GM21825 (cell line): ENCODE results near the gene CCDC127.

Experiments used
- ATAC-seq: cut with Tn5 transposase; IDR thresholded peaks from one replicate; pipeline ENCODE4 v1.9.1; 2021; ENCODE audit warnings: mild to moderate bottlenecking, moderate library complexity; ENCODE audit not compliant: unreplicated experiment

Gene CCDC127

DNA sequence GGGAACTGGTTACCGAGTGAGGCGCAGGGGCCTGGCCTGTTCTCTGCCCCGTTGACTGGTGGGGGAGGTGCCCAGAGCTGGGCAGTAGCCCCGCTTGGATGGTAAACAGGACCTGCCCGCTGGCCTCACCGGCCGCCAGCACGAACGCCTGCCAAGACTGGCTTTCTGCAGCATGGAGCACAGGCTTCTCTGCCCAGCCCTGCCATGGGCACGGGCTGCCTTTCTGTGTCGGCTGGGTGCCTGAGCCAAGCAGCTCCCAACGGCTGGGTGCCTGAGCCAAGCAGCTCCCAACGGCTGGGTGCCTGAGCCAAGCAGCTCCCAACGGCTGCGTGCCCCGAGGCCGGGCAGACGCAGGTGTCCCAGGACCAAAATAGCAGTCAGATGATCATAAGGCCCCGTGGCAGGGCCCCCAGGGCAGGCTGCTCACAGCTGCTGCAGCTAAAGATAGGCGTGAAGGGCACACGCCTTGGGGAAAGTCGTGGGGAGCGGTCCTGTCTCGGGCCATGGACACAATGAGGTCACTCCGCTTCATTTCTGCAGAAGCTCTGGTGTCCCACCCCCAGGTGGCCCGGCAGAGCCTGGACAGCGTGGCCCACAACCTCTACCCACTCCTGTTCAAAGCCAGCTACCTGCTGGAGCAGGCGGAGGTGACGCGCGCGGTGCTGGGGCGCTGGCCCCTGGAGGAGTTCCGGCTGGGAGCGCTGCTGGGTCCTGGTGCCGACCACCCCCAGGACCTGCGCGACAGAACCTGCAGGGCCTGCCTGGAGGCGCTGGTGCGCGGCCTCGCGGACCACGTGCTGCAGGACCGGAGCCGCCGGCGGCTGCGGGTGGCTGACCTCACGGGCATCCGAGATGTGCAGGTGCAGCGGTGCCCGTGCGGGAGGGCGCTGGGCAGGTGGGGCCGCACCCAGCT lies 26.7 kb downstream of the CCDC127 start, which contains the start of gene LRRC14B:
TSS of gene LRRC14B (plus strand) at position 460 of the 913 bp plus-strand sequence. CDS start at position 504, 44 bp downstream.
- no peak for ATAC-seq

DNA sequence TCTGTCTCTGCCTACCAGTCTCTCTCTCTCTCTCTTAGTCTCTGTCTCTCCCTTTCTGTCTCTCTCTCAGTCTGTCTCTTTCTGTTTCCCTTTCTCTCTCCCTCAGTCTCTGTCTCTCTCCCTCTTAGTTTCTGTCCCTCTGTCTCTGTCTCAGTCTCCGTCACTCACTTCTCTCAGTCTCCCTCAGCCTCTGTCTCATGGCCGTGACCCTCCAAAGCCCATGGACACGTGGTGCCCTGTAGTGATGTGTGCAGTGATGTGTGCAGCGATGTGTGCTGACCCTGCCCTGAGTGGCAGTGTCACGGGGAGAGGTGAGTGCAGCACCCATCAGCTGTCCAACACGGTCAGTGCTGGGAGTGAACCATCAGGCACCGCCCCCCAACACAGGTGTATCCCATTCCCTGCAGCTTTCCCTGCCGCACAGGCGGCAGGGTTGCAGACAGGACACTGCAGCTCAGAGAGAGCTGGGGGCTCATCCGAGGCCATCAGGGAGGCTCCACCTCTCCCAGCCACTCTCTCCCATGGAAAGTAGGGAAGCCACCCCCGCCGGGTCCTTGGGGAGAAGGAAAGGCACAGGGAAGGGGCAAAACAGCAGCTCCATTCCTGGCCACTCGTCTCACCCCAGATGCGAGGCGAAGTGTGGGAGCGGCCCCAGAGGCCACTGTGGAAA lies 27.5 kb downstream of the CCDC127 start:
- no peak for ATAC-seq

DNA sequence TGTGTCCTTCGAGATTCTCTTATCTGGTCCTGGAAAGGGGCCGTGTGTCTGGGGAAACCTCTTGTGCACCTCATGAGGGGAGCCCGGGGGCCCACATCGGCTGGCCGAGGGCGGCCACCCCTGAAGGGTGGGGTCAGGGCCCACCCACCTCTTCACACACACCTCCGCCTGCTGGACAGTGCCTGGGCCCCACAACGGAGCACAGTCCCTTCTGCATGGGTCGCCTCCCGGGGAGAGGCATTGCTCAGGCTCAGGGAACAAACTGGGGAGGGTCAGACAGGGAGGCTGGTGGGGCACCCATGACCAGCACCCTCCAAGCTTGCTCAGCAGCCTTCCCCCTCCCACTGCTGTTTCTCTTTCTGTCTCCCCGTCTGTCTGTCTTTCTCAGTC lies 28.0 kb downstream of the CCDC127 start:
- ATAC-seq: no peak

DNA sequence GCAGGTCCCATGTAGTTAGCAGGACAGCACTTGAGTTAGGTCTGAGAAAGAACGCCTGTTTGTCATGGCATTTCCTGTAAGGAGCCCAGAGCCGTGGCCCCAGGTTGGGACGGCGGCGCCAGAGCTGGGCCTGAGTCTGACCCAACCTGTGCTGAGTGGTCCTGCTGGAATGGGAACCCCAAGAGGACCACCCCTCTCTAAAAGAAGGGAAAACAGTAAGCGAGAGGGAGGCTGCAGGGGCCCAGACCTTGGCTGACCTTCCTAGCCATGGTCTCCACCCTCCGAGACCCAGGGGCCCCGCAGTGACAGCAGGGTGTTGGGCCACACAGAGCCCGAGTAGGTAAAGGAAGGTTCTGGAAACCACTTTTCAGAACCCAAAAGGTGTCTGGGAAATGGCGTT lies 28.5 kb downstream of the CCDC127 start:
- no peak for ATAC-seq

DNA sequence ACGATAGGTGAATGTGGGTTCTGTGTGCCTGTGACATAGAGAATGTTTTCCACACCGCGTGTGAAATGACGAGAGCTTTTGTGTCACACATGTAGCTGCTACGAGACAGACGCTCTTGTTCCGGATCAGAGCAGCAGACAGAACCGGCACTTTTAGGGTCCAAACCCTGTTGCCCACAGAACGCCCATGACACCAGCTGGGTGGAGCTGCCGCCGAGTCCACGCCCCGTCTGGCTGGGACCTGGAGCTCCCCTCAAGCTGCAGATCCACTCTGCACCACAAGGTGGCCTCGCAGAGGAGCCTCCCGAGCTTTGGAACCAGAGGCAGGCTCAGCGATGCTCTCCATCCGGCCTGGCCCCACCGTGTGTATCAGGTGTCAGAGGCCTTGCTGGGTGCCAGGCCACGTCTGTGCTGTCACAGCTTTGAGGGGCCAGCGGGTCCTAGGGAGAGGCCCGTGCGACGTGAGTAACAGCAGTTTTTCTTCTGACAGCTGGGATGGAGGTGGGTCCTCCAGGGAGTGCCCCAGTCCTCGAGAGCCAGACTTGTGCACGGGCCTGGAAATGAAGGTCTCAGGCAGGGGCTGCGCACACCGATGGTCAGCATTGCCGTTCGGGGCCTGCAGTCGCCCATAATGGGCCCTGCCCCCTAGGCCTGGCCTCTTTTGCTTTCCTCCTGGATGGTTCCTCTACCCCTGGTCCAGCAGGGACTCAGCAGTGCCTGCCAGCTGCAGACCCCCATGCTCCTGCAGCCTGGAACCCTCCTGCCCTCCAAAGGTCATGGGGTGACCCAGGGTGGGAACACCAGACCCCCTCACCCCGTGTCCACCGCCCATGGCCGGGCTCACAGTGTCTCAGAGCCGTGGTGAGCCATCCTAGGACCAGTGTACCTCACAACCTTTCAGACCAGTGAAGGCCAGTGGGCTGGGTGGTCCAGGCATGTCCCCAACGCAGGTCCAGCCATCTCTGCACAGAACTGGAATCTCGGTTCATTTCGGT lies 29.2 kb downstream of the CCDC127 start:
- ATAC-seq: peak; percentile 74

DNA sequence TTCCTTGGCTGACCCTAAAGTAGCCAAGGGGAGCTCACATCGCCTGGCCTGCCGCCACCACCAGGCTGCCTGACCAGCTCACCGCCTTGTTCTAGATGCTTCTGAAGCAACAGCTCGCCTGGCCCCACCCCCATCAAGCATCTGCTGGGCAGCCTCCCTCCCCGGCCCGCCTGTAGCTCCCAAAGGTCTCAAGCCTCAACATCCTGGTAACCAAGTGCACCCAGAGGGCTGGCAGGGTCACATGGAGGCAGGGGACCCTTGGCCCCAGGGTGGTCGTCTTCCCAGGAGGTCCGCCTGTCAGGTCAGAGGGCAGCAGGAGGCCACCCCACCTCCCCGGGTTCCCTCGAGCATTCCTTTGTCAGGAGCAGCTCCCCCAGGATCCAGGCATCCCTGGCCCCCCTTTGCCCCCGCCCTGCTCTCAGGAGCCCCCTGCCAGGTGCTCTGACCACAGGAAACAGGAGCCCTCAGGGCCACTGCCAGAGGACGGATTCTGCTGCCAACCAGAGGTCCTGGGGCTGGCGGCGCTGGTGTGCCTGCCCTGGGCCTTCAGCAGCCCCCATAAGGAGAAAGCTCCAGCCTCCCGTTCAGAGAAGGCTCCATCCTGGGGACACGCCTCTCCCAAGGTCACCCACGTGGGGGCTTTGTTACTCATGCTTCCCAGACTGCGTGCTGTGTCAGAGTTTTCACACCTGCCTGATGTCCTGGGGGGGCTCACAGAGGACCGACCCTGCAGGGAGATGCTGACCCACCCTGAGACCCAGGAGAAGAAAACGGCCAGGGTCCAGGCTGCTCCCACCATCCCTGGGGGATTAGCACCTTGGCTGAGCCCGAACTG lies 30.1 kb downstream of the CCDC127 start:
- ATAC-seq: no peak

DNA sequence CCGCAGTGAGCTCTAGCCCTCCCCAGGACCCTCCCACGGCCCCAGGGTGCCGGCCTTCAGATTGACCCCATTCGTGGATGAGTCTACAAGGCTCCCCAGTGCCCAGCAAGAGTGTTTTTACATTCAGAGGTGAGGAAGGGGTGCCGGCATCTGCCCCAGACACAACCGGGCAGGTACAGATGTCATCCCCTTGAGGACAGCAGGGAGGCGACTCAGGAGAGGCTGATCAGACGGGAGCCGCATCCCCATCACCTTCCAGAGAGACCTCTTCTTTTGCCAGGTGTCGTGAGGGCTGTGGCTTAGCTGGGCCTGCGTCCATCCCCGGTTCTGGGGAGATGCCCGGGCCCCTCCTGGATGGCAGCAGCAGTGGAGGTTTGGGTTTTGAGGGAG lies 30.9 kb downstream of the CCDC127 start:
- no peak for ATAC-seq

DNA sequence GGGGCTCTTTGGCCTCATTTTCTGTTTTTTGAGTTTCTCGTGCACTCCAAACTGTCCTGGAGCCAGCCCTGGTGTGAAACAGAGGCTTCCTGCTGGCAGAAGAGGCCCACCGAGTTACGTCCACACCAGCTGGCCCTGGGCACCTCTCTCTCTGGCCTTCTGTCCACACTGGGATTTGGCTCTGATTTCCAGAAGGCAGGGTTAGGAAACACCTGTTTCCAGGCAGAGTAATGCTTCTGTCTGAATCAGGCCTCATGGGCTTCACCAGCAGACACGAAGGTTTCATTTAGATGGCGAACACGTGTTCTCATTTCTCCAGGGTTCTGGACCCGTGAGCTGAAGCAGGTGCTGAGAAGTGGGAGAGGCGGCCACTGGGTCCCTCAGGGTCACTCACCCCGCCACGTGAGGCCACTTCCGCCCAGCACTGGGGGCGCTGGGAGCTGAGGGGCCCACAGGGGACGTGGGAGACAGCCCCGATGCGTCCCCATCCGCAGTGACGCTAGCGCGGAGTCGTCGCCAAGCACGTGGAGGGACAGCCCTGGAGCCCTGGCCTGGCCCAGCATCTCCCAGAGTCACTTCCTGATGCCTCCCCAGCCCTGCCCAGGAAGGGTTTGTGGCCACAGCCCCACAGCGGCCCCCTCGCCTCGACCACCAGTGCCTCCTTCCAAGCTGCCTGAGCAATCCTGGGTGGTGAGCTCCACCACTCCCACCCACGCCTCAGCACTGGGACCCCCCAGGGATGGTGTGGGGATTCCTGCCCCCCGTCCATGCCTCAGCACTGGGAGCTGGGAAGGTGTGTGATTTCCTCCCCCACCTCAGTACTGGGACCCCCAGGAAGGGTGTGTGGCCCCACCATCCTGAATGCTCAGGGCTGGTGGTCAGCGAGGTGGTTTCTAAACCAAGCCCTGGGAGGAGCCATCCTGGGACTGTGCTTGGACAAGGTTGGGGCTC lies 31.6 kb downstream of the CCDC127 start:
- no peak for ATAC-seq

DNA sequence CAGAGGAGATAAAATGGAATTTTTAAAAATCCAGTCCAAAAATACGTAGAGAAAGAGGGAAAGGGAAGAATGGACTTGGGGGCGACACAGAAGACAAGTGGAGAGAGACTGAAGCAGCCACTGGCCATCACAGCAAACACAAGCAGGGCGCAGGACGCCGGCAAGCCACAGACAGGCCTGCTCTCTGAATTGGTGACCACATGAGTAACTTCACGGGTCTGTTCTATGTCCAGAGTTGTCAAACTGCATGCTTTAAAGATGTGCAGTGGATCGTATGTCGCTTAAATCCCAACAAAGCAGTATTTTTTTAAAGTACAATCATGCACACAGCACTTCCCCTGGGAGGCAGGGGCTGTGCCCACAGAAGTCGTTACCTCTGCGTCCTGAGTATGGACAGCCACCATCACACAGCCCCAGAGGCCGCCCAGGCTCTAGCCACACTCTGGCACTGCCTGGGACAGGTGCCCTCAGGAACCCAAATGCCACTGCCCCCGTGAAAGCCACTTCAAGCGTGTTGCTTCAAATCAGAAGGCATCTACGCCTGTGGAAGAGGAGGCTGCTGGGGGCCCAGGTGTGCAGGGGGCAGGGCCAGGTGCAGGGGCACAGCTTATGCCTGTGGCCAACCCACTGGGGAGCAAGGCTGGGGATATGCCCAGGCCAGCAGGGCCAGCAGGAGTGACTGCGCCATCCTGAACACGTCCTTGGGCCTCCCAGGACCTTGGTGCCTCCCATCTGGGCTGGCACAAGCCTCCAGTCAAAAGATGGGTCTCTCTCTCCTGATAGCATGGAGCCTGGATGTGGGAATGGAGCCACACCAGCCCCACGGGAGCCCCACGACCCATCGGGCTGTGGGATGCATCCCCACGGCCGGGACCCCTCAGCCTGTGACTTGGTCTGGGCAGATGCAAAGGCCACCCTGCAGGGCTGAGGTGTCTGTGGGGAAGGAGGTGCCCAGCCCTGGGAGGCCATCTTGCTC lies 32.6 kb downstream of the CCDC127 start:
- no peak for ATAC-seq

DNA sequence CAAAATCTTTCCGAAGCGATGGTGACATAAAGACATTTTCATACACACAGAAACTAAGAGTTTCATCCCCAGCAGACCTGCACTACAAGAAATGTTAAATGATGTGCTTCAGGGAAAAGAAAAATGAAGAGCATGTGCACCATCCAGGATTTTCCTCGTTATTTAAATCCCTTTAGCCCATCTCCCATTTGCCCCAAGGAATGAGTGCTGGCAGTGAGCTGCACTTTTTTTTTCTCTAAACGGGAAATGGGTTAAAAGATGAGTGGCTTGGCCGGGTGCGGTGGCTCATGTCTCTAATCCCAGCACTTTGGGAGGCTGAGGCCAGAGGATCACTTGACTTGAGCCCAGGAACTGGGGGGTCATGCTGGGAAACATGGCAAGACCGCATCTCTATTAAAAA lies 33.5 kb downstream of the CCDC127 start:
- no peak for ATAC-seq

DNA sequence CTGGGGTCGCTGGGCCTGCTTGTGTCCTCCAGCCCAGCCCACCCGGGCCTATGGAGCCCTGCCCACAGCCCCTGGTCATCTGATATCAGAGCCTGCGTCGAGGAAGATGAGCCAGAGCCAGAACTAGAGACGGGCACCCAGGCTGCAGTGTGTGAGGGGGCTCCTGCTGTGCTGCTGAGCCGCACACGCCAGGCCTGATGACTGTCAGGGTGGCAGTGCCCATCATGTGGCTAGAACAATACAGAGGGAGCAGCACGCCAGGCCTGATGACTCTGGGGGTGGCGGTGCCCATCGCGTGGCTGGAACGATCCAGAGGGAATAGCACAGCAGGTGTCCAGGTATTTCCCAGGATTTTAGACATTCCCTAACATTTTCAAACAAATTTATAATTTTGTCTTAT lies 35.8 kb downstream of the CCDC127 start:
- no peak for ATAC-seq

DNA sequence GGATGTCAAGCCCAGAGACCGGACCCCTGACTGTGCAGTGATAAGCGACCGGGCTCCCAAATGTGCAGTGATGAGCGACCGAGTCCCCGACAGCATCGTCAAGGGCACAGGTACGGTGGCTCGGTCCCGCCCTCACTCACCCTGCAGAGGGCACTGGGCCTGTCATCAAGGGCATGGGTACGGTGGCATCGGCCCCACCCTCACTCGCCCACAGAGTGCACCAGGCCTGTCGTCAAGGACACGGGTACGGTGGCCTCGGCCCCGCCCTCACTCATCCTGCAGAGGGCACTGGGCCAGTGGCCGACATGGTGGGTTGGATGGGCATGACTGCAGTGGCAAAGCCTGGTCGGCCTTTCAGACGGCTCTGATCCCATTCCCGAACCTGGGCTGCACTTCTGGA lies 36.4 kb downstream of the CCDC127 start:
- no peak for ATAC-seq

DNA sequence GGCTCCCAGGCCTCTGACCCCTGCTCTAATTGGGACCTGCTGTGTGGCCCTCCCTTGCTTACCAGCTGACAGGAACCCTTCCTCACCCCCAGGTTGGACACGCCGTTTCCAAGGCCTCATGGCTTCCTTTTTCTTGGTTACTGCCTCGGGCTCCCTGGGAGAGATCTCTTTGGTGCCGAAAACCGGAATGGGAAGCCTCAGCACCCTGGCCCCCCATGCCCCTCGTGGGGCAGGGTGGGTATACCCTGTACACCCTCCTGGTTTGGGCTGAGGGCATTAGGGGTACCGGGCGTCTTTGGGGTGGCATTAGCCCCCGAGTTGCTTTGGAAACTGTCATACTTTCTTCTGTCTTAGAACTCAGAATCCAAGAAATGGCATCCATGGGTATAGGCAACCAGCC lies 36.8 kb downstream of the CCDC127 start:
- ATAC-seq: no peak

DNA sequence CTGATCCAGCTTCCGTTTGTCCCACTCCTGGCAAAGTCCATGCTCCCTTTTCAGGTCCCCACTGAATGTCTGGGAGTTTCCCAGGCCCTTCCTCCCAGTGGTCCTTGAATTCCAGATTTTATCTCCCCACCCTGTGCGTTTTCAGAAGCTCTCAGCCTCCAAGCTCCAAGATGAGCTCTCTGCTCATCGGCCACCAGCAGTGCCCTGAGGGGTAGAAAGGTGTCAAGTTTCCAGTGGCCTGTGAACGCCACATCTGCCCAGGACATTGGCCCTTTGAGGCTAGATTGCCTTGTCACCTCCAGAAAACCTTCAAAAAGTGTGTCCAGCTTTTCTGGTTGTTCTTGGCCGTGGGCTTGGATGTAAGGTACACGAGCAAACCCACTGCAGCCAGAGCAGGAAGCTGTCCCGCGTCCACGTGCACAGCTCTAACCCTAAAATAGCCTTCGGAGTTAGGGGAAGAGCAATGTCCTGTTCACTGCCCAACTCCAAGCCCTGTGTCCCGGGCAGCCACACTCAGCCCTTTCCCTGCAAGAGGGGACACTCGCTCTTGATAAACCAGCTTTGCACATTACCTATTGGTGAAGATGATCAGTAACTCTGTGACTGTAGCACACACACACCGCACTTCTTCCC lies 37.6 kb downstream of the CCDC127 start:
- ATAC-seq: no peak

DNA sequence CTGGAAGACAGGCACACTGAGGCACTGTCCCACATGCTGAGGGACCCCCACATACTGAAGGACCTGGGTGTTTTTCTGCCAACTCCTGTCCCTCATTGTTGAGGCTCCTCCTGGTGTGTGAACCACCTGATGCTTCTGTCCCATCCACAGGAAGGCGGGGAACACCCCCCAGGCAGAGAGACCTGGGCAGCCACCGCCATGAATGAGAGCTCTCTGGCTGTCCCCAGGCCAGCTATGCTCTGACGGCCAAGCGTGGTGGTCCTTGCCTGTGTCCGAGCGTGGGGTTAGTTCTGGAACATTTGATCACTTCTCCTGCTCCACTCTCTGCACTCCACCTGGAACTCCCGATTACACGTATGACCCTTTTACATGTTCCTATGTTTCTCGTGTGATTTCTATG lies 38.6 kb downstream of the CCDC127 start:
- no peak for ATAC-seq

DNA sequence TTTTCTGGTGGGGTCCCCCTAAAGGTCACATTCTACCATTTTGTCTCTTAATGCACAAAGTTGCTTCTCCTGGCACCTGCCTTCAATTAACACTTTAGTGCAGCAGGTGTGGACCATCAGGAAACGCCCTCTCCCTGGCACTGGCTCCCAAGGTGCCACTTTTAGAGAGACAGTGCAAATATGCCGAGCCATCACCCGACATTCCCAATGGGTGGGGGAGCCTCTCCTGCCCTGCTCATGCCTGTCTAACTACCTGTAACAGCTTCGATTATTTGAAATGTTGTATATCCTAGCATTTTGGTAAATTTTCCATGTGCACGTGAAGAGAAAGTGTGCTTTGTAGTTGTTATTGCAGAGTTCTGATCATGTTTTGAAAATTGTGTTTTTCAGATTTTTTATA lies 39.8 kb downstream of the CCDC127 start:
- no peak for ATAC-seq

DNA sequence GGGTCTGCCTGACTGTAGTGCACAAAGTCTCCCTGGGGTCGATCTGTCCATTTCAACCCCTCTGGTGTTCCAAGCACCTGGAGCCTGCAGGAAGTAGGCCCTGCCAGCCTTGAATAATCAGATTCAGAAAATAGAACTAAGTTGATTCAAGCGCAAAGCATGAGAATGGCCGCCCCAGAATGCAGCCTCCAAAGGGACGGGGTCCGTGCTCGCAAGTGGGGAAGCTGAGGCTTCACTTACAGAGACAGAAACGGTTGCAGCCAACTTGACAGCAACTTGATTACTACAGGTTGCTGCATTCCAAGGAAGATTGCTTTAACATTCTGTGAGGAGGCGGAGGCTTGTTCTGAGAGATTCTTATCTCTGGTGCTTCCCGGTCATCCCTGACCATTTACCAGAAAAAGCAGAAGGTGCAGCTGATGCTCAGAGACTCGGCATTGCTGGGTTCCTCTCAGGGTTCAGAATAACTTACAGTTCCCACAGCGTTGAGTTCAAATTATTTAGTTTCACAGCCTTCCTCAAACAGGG lies 41.6 kb downstream of the CCDC127 start:
- ATAC-seq: no peak
